ENCODE measurements around the gene MRPL24. TPM values are rescaled to one million over a fixed set of nuclear protein-coding genes. Genes with fewer than 3 reads are reported as not detected.
A peak's percentile ranks its signal among the peaks of the same experiment; 100 is the strongest.

The MRPL24 gene
- total RNA-seq, 2 experiments from 2014 or later, result 91.1 to 114 TPM

DNA sequence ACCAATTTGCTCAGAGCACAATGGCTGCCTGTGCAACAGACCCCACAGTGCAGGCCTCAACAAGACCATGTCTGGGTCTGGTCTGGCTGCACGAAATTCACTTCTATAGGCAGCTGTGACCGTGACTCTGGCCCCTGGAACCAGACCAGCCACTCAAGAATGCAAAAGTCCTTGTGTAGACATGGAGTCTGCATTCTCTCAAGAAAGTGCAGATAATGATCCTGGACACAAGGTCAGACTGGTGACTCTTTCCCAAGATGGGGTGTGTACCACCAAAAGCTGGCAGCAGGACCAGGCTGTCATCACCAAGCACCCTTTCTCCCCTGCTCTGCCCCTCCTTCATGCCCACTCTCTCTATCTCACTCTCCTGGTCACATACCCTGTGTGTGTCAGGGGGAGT is 19.8 kb downstream of the MRPL24 start:
- Mint-ChIP-seq H3K4me3 (no peak overlapping the region), H3K27ac (peak overlapping the region; percentile 30), H3K4me1 (ENCODE audit: low read depth) (peaks cover 21% of the 10 kb centered on the region), H3K9me3 (no peaks in the 10 kb centered on the region), H3K36me3 (ENCODE audit: low read depth) (peaks cover 36% of the 10 kb centered on the region), H3K27me3 (ENCODE audit: low read depth) (no peaks in the 10 kb centered on the region)
- DNase-seq, result no peak
- CTCF ChIA-PET, result interaction anchor here (1.3 to 3.5 kb wide), 4 partner anchors 15 to 76 kb away, joined by 3 to 34 read pairs (median 12); partner anchors contain the start of gene CRABP2
- intact Hi-C loops (cut with micrococcal nuclease), result loop anchor here (1.0 kb wide), 1 partner anchor 15 kb away; no protein-coding TSS in a partner anchor

DNA sequence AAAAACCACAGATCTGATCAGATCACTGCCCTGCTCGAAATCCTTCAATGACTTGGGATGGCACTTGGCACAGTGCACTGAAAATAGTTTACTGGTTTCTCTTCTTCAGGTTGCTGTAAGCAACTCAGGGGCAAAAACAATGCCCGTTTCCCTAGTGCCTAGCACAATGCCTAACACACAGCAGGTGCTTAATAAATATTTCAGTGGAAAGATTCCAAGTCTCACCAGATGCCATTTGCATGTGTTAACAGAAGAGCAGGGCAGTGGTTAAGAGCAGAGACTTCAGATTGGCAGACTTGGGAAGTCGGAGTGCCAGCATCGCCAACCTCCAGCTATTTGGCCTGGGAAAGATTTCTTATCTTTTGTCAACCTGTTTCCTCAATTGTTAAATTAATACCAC is 23.5 kb downstream of the MRPL24 start:
- H3K36me3 Mint-ChIP-seq (ENCODE audit: low read depth), result peaks cover 15% of the 10 kb centered on the region
- peaks cover 6% of the 10 kb centered on the region for H3K4me1 Mint-ChIP-seq (ENCODE audit: low read depth)
- no peak overlapping the region for H3K4me3 Mint-ChIP-seq
- H3K27ac Mint-ChIP-seq, result no peak overlapping the region
- no peaks in the 10 kb centered on the region for H3K9me3 Mint-ChIP-seq
- intact Hi-C loops (cut with micrococcal nuclease), result no loop called here
- no peaks in the 10 kb centered on the region for H3K27me3 Mint-ChIP-seq (ENCODE audit: low read depth)
- no peak for DNase-seq
- CTCF ChIA-PET, result interaction anchor here (1.0 to 2.3 kb wide), 2 partner anchors 11 to 28 kb away, joined by 3 to 12 read pairs; partner anchors contain the start of gene CRABP2

DNA sequence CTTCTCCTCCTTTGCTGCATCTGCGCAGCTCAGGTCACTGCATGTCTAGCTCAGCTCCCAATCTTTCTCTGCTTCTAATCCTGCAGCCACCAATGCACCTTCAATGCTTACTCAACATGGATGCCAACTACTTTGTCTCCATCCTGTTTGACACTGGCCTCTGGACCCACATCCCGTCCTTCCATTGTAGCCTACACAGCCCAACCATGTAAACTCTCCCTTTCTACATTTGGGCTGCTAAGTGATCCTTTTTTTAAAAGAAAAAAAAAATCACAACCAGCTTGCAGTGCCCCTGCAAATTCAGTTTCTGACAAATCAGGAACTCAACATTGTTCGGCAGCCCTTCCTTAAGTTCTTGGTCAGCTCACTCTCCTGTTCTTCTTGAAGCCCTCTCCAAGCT is 26.1 kb downstream of the MRPL24 start:
- DNase-seq, result no peak
- Mint-ChIP-seq H3K4me3 (no peak overlapping the region), H3K27ac (no peak overlapping the region), H3K9me3 (no peaks in the 10 kb centered on the region), H3K36me3 (ENCODE audit: low read depth) (peaks cover 6% of the 10 kb centered on the region), H3K4me1 (ENCODE audit: low read depth) (no peaks in the 10 kb centered on the region), H3K27me3 (ENCODE audit: low read depth) (no peaks in the 10 kb centered on the region)
- intact Hi-C loops (cut with micrococcal nuclease), result no loop called here
- CTCF ChIA-PET, result interaction anchor here (0.7 to 7.9 kb wide), 7 partner anchors 9 to 124 kb away, joined by 3 to 69 read pairs (median 7); partner anchors contain the start of genes CRABP2 and METTL25B

DNA sequence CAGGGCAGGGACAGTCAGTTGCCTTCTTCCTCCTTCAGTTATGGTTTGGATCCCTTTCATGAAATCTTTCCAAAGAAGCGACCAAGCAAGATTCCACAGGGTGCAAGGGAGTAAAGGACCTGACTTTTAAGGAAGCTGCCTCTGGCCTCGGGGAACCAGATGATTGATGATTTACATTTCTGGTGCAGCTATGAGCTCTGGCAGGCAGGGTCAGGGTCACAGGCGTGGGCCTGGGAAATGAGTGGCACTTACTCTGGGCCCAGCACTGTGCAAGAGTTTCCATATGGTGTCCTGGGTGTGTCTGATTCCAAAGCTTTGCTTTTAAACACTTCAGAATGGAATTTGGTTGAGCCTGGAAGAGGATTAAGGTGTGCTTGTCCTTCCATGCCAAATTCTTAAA is 28.3 kb downstream of the MRPL24 start:
- Mint-ChIP-seq H3K36me3 (ENCODE audit: low read depth) (peaks cover 6% of the 10 kb centered on the region), H3K27me3 (ENCODE audit: low read depth) (no peaks in the 10 kb centered on the region), H3K4me3 (no peak overlapping the region), H3K27ac (no peak overlapping the region), H3K4me1 (ENCODE audit: low read depth) (no peaks in the 10 kb centered on the region), H3K9me3 (no peaks in the 10 kb centered on the region)
- intact Hi-C loops (cut with micrococcal nuclease), result no loop called here
- CTCF ChIA-PET, result interaction anchor here (1.6 to 7.9 kb wide), 4 partner anchors 12 to 88 kb away, joined by 5 to 69 read pairs (median 30); partner anchors contain the start of gene METTL25B
- no peak for DNase-seq

DNA sequence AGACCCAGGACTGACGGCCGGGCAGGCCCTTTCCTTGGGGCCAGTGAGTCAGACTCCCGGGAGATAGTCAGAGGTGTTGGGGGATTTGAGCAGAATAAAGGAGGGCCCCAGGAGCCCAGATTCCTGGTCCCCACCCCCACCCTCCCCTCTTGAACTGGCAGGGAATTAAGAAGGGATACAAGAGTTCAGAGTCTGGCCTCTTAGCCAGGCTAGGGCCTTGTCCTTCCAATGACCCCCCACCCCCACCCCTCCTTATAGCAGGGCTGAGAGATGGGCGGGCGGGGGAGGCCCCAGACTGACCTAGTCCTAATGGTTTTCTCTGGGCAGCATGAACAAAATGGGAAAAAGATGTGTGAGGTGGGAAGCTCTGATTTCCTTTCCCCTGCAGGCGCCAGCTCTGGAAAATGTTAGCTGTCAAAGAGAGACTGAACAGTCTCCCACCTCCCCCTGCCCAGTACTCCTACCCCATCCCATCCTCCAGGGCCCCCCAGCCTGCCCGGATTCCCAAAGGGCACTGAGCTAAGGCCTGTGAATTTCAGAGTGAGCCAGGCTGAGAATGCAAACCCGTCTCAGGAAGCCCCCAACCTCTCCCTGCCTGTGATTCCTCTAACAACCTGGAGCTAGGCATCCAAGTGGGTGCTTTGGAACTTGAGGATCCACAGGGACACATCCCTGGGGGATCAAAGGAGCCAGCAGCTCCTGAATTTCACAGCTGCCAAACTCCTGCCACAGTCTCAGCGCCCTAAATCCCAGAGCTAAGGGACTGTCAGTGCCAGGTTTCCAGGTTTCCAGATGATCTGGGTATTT is 29.7 kb downstream of the MRPL24 start:
- H3K27me3 Mint-ChIP-seq (ENCODE audit: low read depth), result peaks cover 3% of the 10 kb centered on the region
- CTCF ChIA-PET, result interaction anchor here (0.6 to 7.9 kb wide), 8 partner anchors 15 to 278 kb away, joined by 3 to 69 read pairs (median 4); partner anchors contain the start of genes METTL25B and NTRK1
- intact Hi-C loops (cut with micrococcal nuclease), result no loop called here
- peaks cover 2% of the 10 kb centered on the region for H3K36me3 Mint-ChIP-seq (ENCODE audit: low read depth)
- no peak overlapping the region for H3K4me3 Mint-ChIP-seq
- no peak overlapping the region for H3K27ac Mint-ChIP-seq
- peaks cover 9% of the 10 kb centered on the region for H3K4me1 Mint-ChIP-seq (ENCODE audit: low read depth)
- DNase-seq, result no peak
- H3K9me3 Mint-ChIP-seq, result no peaks in the 10 kb centered on the region

DNA sequence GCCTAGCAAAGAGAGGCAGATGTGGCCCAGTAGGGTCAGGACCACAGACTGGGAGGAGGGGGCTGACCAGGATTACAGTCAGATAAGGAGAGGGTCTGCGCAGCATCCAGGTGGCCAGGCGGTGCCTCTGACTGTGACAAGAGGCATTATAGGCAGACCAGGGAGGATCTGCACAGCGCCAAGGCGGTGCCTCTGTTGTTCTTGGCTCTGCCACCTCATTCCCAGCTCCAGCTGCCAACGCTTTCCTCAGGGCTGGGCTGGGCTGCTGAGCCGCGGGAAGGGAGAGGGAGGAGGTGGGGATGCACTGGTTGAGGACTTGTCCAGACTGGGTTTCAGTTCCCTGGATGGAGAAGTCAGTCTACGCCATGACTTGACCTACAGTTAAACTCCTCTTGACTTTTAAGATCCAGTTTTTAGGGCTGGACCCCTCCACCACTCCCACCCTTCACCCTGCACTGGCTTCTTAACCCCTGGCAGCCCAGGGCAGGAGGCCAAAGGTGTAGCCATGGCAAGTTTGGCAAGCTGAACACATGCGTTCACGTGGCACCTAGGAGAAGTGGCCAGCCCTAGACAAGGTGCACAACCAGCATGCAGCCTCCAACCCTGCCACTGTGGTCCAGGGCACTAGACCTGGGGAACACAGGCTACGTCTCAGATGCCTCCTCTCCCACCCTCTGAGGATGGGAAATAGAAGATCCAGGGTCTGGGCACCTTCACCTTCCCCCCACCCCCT is 31.0 kb downstream of the MRPL24 start:
- CTCF ChIA-PET, result interaction anchor here (6.4 to 11.8 kb wide), 3 partner anchors 16 to 19 kb away, joined by 53 to 183 read pairs (median 69); partner anchors contain the start of gene METTL25B
- Mint-ChIP-seq H3K4me1 (ENCODE audit: low read depth) (peaks cover 21% of the 10 kb centered on the region), H3K27me3 (ENCODE audit: low read depth) (peaks cover 8% of the 10 kb centered on the region), H3K9me3 (no peaks in the 10 kb centered on the region), H3K36me3 (ENCODE audit: low read depth) (no peaks in the 10 kb centered on the region), H3K27ac (no peak overlapping the region), H3K4me3 (no peak overlapping the region)
- DNase-seq, result no peak
- intact Hi-C loops (cut with micrococcal nuclease), result loop anchor here (5.0 kb wide), 1 partner anchor 152 kb away; the partner anchor contains the start of gene NTRK1

DNA sequence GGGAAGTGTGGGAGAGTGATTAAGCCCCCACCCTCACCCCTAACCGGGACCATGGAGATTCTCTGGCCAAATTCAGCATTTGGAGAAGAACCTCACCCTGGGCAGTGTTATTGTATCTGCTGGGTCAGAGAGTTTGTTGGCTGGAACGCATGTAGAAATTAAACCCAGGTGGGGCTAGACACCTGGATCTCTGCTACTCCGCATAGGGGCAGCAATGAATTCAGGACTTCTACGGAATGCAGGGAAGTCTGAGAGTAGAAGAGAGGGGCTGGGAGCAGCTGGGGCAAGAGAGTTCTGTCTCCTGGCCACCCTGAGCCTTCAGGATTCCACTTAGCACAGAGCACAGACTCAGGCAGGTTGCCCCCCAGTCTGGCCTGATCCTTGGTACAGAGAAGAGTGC is 31.9 kb downstream of the MRPL24 start:
- Mint-ChIP-seq H3K9me3 (no peaks in the 10 kb centered on the region), H3K27ac (no peak overlapping the region), H3K4me3 (no peak overlapping the region), H3K4me1 (ENCODE audit: low read depth) (peaks cover 27% of the 10 kb centered on the region), H3K27me3 (ENCODE audit: low read depth) (peaks cover 16% of the 10 kb centered on the region), H3K36me3 (ENCODE audit: low read depth) (no peaks in the 10 kb centered on the region)
- intact Hi-C loops (cut with micrococcal nuclease), result loop anchor here (5.0 kb wide), 1 partner anchor 153 kb away; the partner anchor contains the start of gene NTRK1
- no peak for DNase-seq
- CTCF ChIA-PET, result interaction anchor here (7.9 to 11.8 kb wide), 2 partner anchors 17 to 18 kb away, joined by 69 to 183 read pairs; partner anchors contain the start of gene METTL25B

DNA sequence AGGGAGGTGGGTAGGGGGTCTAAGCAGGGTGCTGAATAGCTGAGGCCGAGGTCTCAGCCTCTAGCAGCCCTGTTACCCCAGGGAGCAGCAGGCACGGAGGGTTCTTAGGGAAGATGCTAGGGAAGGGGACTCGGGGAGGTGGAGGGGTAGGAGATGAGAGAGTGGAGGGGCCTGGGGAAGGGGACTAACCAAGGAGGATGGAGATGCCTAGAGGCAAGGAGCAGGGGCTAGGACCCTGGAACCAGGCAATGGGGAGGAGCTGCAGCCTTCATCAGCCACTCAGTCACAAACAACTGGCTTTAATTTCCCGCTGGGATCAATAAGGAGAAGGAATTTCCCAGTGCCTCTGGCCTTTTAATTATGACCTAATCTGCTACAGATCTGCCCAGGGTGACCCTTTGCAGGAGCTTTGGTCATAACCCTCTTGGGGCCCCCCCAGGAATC is 32.6 kb downstream of the MRPL24 start:
- Mint-ChIP-seq H3K9me3 (no peaks in the 10 kb centered on the region), H3K27me3 (ENCODE audit: low read depth) (peaks cover 22% of the 10 kb centered on the region), H3K27ac (no peak overlapping the region), H3K4me3 (no peak overlapping the region), H3K36me3 (ENCODE audit: low read depth) (no peaks in the 10 kb centered on the region), H3K4me1 (ENCODE audit: low read depth) (peaks cover 27% of the 10 kb centered on the region)
- intact Hi-C loops (cut with micrococcal nuclease), result loop anchor here (5.0 kb wide), 1 partner anchor 154 kb away; the partner anchor contains the start of gene NTRK1
- DNase-seq, result no peak
- CTCF ChIA-PET, result interaction anchor here (3.1 to 11.8 kb wide), 4 partner anchors 17 to 152 kb away, joined by 14 to 183 read pairs (median 36); partner anchors contain the start of gene NTRK1

DNA sequence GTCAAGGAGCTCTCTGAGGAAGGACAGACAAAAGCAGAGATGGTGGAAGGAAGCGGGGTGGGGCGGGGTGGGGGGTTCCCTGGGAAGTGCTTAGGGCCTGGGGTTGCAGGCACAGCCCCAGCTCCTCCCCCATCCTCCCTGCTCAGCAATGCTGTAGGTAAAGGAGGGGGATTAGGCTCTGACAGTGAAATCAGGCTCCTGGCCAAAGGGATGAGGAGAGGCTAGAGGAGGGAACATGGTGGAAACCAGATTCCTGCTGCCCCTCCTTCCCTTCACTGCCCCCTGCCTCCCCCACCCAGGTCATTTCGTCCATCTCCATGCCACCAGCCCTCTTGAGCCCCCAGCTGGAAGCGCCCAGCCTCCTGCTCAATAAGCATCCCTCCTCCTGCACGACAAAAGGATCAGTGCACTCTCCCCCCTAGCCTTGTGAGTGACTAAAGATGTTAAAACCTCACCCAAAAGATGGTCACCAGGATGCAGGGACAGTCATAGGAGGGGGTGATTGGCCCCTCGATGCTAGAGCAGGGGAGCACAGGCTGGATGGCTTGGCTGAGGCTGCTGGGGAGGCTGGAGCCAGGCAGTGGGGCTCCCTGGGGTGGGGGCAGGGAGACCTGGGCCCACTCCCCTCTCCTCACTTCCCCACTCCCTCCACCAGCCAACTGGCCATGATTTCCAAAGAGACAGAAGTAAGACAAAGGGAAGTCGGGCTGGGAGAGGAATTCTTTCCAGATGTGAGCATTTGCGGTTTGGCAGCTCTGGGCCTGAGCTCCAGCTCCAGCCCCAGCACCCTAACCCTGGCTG is 33.3 kb downstream of the MRPL24 start:
- no peak for DNase-seq
- intact Hi-C loops (cut with micrococcal nuclease), result loop anchor here (5.0 kb wide), 1 partner anchor 155 kb away; the partner anchor contains the start of gene NTRK1
- no peak overlapping the region for H3K4me3 Mint-ChIP-seq
- H3K9me3 Mint-ChIP-seq, result no peaks in the 10 kb centered on the region
- H3K4me1 Mint-ChIP-seq (ENCODE audit: low read depth), result peaks cover 27% of the 10 kb centered on the region
- no peak overlapping the region for H3K27ac Mint-ChIP-seq
- CTCF ChIA-PET, result interaction anchor here (0.9 to 11.8 kb wide), 12 partner anchors 13 to 153 kb away, joined by 3 to 183 read pairs (median 16); partner anchors contain the start of gene NTRK1
- H3K36me3 Mint-ChIP-seq (ENCODE audit: low read depth), result no peaks in the 10 kb centered on the region
- peaks cover 25% of the 10 kb centered on the region for H3K27me3 Mint-ChIP-seq (ENCODE audit: low read depth)

DNA sequence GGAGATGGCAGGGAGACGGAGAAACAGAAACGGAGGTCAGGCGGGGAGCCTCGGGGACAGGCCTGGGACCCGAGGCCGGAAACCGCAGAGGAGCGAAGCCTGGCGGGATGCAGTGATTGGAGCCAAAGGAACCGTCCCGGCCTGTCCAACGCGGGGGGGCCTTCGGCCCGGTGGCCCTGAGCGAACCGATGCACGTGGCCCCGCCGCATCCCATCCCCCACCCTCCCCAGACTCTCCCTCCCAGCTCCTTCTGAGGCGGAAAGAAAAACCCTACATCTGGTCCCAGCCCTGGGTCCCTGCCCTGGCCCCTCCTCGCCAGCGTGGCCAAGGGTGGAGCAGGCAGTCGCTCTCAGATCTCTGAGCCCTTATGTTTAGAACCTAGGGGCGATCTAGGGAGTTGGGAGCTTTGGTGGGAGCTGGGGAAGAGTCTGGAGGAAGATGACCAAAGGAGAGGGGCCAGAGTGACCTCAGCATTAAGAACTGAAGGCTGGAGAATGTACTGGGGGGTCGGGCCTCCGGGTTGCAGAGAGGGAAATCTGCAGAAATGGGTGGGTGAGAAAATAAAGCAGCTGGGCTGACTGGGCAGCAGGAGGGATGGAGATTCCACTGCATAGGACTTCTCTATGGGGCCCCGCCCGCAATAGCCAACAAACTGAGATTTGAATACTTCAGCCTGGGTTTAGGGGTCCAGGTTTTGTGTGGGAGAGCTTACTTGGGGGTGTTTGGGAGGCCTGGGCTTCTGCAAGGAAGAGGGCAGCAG is 34.1 kb downstream of the MRPL24 start:
- CTCF ChIA-PET, result interaction anchor here (0.9 to 11.8 kb wide), 21 partner anchors 9 to 164 kb away, joined by 3 to 183 read pairs (median 8); partner anchors contain the start of gene NTRK1
- H3K27me3 Mint-ChIP-seq (ENCODE audit: low read depth), result peaks cover 25% of the 10 kb centered on the region
- no peak for DNase-seq
- no peaks in the 10 kb centered on the region for H3K36me3 Mint-ChIP-seq (ENCODE audit: low read depth)
- H3K9me3 Mint-ChIP-seq, result no peaks in the 10 kb centered on the region
- H3K4me3 Mint-ChIP-seq, result peak overlapping the region; percentile 76
- intact Hi-C loops (cut with micrococcal nuclease), result loop anchor here (1.0 to 5.0 kb wide), 5 partner anchors 14 to 155 kb away; partner anchors contain the start of gene NTRK1
- peaks cover 27% of the 10 kb centered on the region for H3K4me1 Mint-ChIP-seq (ENCODE audit: low read depth)
- H3K27ac Mint-ChIP-seq, result no peak overlapping the region

All from activated naive CD4-positive, alpha-beta T cell treated with anti-CD3 and anti-CD28 coated beads for 36 hours (primary cell).